Measurements from ENCODE around the gene CPEB3. TPM values are rescaled to one million over a fixed set of nuclear protein-coding genes. Genes with fewer than 3 reads are reported as not detected.

The CPEB3 gene
- total RNA-seq (2022; extraction: Qiagen RNA extraction), result 0.30 to 0.51 TPM (median 0.34 TPM) in 5 replicates

GRCh38 chr10:92290837-92291615, at the start of gene CPEB3, which contains the start of gene MARCHF5:
Gene CPEB3 (minus strand): TSS chr10:92291078. CDS start chr10:92240350, 50,728 bp downstream.
Gene MARCHF5 (plus strand): TSS chr10:92291167. CDS start chr10:92291495, 328 bp downstream.

Other genes starting within 250 kb of the CPEB3 start
- gene MARCHF5, start 89 bp upstream of the CPEB3 start, total RNA-seq (2022; extraction: Qiagen RNA extraction), result 32.4 to 36.8 TPM (median 33.9 TPM) in 5 replicates

Measured in A549 treated with dexamethasone at 1 μM for 4 hours (cell line).